22Rv1 (cell line): ENCODE data around the gene MYO3A.

Experiments used
- H3K27ac ChIP-seq: fragments of 450-650 bp; 2 replicates; pipeline ENCODE4 v1.5.1; 2017
- ZFX ChIP-seq: fragments of 450-650 bp; IDR thresholded peaks from 2 replicates; pipeline ENCODE4 v1.6.1; 2017; ENCODE audit warnings: antibody characterized with exemption, borderline replicate concordance
- TF ChIP-seq, protein P1 (sequence below): fragments of 450-650 bp; IDR thresholded peaks from 2 replicates; pipeline ENCODE4 v1.5.1; 2017; ENCODE audit warnings: mild to moderate bottlenecking

The MYO3A gene

DNA sequence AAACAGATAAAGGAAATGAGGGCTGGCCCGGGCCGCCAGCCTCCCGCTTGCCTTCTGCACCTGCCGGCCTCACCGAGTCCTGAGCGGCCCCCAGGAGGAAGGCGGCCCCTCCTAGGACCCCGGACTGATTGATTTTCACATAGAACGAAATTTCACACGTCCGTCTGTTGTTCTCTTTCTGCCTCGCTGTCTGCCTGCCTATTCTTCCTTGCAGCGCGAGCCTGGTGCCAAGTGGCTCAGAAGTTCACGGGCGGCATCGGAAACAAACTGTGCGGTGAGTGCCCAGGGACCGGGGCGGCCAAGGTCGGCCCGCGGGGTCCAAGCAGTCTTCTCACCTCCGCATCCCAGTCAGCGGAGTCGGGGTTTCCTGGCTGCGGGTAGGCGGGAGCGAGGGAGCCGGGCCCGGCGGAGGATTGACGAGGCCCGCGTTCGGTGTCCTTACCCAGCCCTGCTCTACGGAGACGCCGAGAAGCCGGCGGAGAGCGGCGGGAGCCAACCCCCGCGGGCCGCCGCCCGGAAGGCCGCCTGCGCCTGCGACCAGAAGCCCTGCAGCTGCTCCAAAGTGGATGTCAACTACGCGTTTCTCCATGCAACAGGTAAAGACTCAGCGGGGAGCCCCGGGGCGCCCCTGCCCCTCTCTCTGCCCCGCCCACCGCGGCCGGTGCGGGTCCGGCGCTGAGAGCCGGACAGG lies 283.5 kb downstream of the MYO3A start:
- TF ChIP-seq, protein P1, sequence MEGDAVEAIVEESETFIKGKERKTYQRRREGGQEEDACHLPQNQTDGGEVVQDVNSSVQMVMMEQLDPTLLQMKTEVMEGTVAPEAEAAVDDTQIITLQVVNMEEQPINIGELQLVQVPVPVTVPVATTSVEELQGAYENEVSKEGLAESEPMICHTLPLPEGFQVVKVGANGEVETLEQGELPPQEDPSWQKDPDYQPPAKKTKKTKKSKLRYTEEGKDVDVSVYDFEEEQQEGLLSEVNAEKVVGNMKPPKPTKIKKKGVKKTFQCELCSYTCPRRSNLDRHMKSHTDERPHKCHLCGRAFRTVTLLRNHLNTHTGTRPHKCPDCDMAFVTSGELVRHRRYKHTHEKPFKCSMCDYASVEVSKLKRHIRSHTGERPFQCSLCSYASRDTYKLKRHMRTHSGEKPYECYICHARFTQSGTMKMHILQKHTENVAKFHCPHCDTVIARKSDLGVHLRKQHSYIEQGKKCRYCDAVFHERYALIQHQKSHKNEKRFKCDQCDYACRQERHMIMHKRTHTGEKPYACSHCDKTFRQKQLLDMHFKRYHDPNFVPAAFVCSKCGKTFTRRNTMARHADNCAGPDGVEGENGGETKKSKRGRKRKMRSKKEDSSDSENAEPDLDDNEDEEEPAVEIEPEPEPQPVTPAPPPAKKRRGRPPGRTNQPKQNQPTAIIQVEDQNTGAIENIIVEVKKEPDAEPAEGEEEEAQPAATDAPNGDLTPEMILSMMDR, result no peak

DNA sequence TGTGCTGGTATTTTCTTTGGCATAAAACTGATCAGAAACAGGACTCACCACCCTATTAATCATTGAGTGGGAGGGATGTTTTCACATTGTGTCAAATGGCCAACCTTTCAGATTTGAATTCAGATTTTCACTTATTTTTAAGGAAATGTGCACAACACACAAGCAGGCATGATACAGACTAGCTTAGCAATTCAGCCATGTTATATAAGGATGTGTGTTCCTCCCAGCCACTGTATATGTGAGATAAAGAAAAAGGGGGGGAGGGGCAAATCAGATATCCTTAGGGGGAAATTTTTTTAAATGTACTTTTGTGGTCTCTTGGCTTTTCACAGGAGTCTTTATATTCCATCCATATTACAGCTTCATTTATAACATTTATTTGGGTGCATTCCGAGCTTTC lies 285.6 kb downstream of the MYO3A start:
- TF ChIP-seq, protein P1, result no peak
- no peak for TF ChIP-seq ZFX
- no peak overlapping the region for H3K27ac ChIP-seq

More for the DNA sequence above, 283.5 kb downstream of the MYO3A start:
- no peak overlapping the region for H3K27ac ChIP-seq

DNA sequence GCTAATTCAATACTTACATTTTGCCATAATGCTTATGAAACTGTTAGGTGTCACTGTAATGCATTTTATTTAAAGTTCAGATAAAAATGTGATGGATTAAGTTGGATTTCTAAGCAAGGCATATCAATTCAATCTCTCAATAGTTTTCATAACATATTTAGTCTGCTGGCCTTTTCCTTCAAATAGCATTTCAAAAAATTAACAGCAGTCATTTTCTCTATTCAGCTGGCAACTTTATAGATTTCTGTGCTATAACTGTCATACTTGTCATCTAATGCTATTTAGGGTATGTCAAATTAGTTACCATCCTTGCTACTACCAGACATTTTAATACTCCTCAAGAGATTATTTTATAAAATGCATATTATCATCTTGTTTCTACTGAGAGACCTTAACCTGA lies 286.9 kb downstream of the MYO3A start:
- no peak for TF ChIP-seq ZFX
- TF ChIP-seq, protein P1, result no peak

DNA sequence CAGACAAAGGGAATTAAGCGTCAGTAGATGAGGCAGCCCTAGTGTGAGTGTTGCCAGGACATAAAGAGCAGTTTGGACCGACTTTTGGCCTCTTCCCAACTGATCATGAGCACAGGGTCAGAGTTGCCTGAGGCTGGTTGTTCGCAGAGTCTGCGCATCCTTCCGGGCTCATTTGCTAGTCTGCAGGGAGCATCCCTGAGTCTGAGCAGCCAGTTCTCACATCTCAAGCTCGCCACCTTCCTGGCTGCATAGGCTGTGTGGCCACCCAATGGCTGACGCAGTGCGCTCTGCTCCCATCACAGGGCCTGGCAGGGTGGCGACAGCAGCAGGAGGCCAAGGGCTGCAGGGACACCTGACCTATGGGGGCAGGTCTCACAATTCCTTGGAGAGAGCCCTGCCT lies 287.5 kb downstream of the MYO3A start:
- no peak overlapping the region for H3K27ac ChIP-seq
- no peak for TF ChIP-seq ZFX
- TF ChIP-seq, protein P1, result no peak

More for the DNA sequence above, 286.9 kb downstream of the MYO3A start:
- no peak overlapping the region for H3K27ac ChIP-seq

- TF ChIP-seq ZFX, result no peak
- TF ChIP-seq, protein P1, result no peak
Observed at GRCh38 chr10:26222563-26222962, 288.5 kb downstream of the MYO3A start.

GRCh38 chr10:26225322-26225721 lies 291.3 kb downstream of the MYO3A start:
- TF ChIP-seq, protein P1, result no peak
- TF ChIP-seq ZFX, result no peak
- H3K27ac ChIP-seq, result no peak overlapping the region

More at GRCh38 chr10:26222563-26222962, 288.5 kb downstream of the MYO3A start:
- H3K27ac ChIP-seq, result no peak overlapping the region

DNA sequence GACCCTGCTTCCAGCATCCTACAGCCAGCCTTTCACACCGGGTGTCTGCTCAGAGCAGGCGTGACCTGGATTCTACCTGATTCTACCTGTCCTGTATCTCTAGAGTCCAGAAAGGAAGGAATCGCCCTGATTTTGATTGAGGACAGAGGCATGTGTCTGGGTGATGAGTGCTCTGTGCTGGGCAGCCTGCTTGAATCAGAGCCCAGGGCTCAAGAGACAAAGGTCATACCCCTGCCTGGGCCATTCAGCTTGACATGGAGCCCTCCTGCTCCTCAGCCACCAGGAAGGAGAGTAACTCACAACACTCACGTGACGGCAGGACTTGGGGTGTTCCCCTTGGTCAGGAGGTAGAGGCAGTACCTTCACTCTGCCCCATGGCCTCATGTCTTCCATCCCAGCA lies 293.8 kb downstream of the MYO3A start:
- H3K27ac ChIP-seq, result no peak overlapping the region
- TF ChIP-seq, protein P1, result no peak
- TF ChIP-seq ZFX, result no peak
